H9 (cell line): ENCODE measurements around the gene RNF175. TPM values are rescaled to one million over a fixed set of nuclear protein-coding genes. Genes with fewer than 3 reads are reported as not detected.

ENCODE experiments used
- DNase-seq: peaks from one replicate; pipeline ENCODE4 v3.0.0-alpha.2; 2017
- H2AFZ ChIP-seq: one replicate; pipeline ENCODE4 v1.6.1; 2013; ENCODE audit warnings: mild to moderate bottlenecking, low read length, control low read depth, moderate library complexity
- H2AK5ac ChIP-seq: 2 replicates; pipeline ENCODE4 v1.6.1; 2013; ENCODE audit warnings: low read length, control low read depth, mixed read lengths; ENCODE audit not compliant: insufficient read length
- H2BK120ac ChIP-seq: one replicate; pipeline ENCODE4 v1.6.1; 2013; ENCODE audit warnings: low read depth, mild to moderate bottlenecking, low read length, control low read depth, inconsistent platforms; ENCODE audit not compliant: poor library complexity, severe bottlenecking
- H2BK12ac ChIP-seq: 2 replicates; pipeline ENCODE4 v1.6.1; 2013; ENCODE audit warnings: low read length, control low read depth, mixed read lengths, low read depth; ENCODE audit not compliant: insufficient read length
- H2BK15ac ChIP-seq: 2 replicates; pipeline ENCODE4 v1.6.1; 2013; ENCODE audit warnings: low read depth, low read length, control low read depth
- H2BK20ac ChIP-seq: one replicate; pipeline ENCODE4 v1.6.1; 2013; ENCODE audit warnings: low read depth, mild to moderate bottlenecking, low read length, control low read depth, inconsistent platforms; ENCODE audit not compliant: poor library complexity, severe bottlenecking
- H2BK5ac ChIP-seq: 2 replicates; pipeline ENCODE4 v1.6.1; 2013; ENCODE audit warnings: low read length, control low read depth, mixed read lengths; ENCODE audit not compliant: insufficient read length
- H3K14ac ChIP-seq: 2 replicates; pipeline ENCODE4 v1.6.1; 2013; ENCODE audit warnings: low read length, control low read depth; ENCODE audit not compliant: insufficient read depth
- H3K18ac ChIP-seq: 2 replicates; pipeline ENCODE4 v1.6.1; 2013; ENCODE audit warnings: low read depth, mild to moderate bottlenecking, mixed read lengths, low read length, control low read depth; ENCODE audit not compliant: insufficient read length
- H3K23ac ChIP-seq: 2 replicates; pipeline ENCODE4 v1.6.1; 2013; ENCODE audit warnings: low read length, control low read depth, mixed read lengths, low read depth; ENCODE audit not compliant: insufficient read length
- H3K23me2 ChIP-seq: 2 replicates; pipeline ENCODE4 v1.6.1; 2013; ENCODE audit warnings: low read depth, mild to moderate bottlenecking, mixed read lengths, low read length, control low read depth; ENCODE audit not compliant: insufficient read length, poor library complexity, severe bottlenecking
- H3K27ac ChIP-seq: 2 replicates; pipeline ENCODE4 v1.5.1; 2013; ENCODE audit warnings: low read length, control low read depth, mixed read lengths, low read depth; ENCODE audit not compliant: insufficient read length
- H3K27me3 ChIP-seq: 2 replicates; pipeline ENCODE4 v1.6.1; 2013; ENCODE audit warnings: low read length, control low read depth, inconsistent platforms; ENCODE audit not compliant: insufficient read depth
- H3K4ac ChIP-seq: 2 replicates; pipeline ENCODE4 v1.6.1; 2013; ENCODE audit warnings: low read depth, mild to moderate bottlenecking, control low read depth, inconsistent platforms, low read length, moderate library complexity
- H3K4me1 ChIP-seq: 2 replicates; pipeline ENCODE4 v1.6.1; 2013; ENCODE audit warnings: low read length, control low read depth, inconsistent platforms; ENCODE audit not compliant: insufficient read depth
- H3K4me2 ChIP-seq: 2 replicates; pipeline ENCODE4 v1.6.1; 2013; ENCODE audit warnings: low read length, control low read depth, mixed read lengths; ENCODE audit not compliant: insufficient read length, insufficient read depth
- H3K56ac ChIP-seq: 2 replicates; pipeline ENCODE4 v1.6.1; 2013; ENCODE audit warnings: low read depth, mild to moderate bottlenecking, mixed read lengths, low read length, control low read depth; ENCODE audit not compliant: insufficient read length
- H3K79me1 ChIP-seq: 2 replicates; pipeline ENCODE4 v1.6.1; 2013; ENCODE audit warnings: low read depth, mild to moderate bottlenecking, moderate library complexity, low read length, control low read depth, inconsistent platforms; ENCODE audit not compliant: insufficient read depth, poor library complexity, severe bottlenecking
- H3K79me2 ChIP-seq: 2 replicates; pipeline ENCODE4 v1.6.1; 2013; ENCODE audit warnings: low read length, control low read depth, inconsistent platforms; ENCODE audit not compliant: insufficient read depth
- H3K9ac ChIP-seq: 2 replicates; pipeline ENCODE4 v1.6.1; 2013; ENCODE audit warnings: low read length, control low read depth, mixed read lengths; ENCODE audit not compliant: insufficient read length; ENCODE audit errors: extremely low read depth
- H3K9me3 ChIP-seq: one replicate; pipeline ENCODE4 v1.6.1; 2013; ENCODE audit warnings: low read depth, low read length, inconsistent platforms; ENCODE audit not compliant: control insufficient read depth
- H3T11ph ChIP-seq: one replicate; pipeline ENCODE4 v1.6.1; 2013; ENCODE audit warnings: mild to moderate bottlenecking, low read length, control low read depth, inconsistent platforms
- H4K20me1 ChIP-seq: one replicate; pipeline ENCODE4 v1.6.1; 2013; ENCODE audit not compliant: control insufficient read depth, insufficient read length, insufficient read depth
- H4K5ac ChIP-seq: 2 replicates; pipeline ENCODE4 v1.6.1; 2013; ENCODE audit warnings: low read depth, mild to moderate bottlenecking, mixed read lengths, low read length, control low read depth; ENCODE audit not compliant: insufficient read length
- H4K8ac ChIP-seq: replicated peaks from 2 replicates; pipeline ENCODE4 v1.6.1; 2013; ENCODE audit warnings: low read length, control low read depth, mixed read lengths, low read depth; ENCODE audit not compliant: insufficient read length
- H4K91ac ChIP-seq: 2 replicates; pipeline ENCODE4 v1.6.1; 2013; ENCODE audit warnings: low read depth, mild to moderate bottlenecking, moderate library complexity, mixed read lengths, low read length, control low read depth; ENCODE audit not compliant: insufficient read length
- H3K27ac Mint-ChIP-seq, 3 experiments: 2 replicates in 2 of 3; 3 replicates in 1 of 3; pipeline ENCODE4 v1.8.0; 2020 to 2021; ENCODE audit warnings: mixed read lengths in 3 of 3, mild to moderate bottlenecking in 1 of 3, moderate library complexity in 1 of 3
- H3K27me3 Mint-ChIP-seq: 2 replicates; pipeline ENCODE4 v1.8.0; 2021; ENCODE audit warnings: low read depth, mild to moderate bottlenecking, moderate library complexity, mixed read lengths
- H3K36me3 Mint-ChIP-seq, 3 experiments: 2 replicates in 2 of 3; 3 replicates in 1 of 3; pipeline ENCODE4 v1.8.0; 2020 to 2021; ENCODE audit warnings: low read depth in 3 of 3, mixed read lengths in 3 of 3; ENCODE audit not compliant: insufficient read depth in 1 of 3
- H3K4me1 Mint-ChIP-seq, 2 experiments: 2 replicates each; pipeline ENCODE4 v1.8.0; 2020; ENCODE audit warnings: mixed read lengths in 2 of 2
- H3K4me3 Mint-ChIP-seq, 2 experiments: 2 replicates in 1 of 2; 3 replicates in 1 of 2; pipeline ENCODE4 v1.8.0; 2020 to 2021; ENCODE audit warnings: mild to moderate bottlenecking in 2 of 2, mixed read lengths in 2 of 2, moderate library complexity in 1 of 2
- H3K9me3 Mint-ChIP-seq, 2 experiments: 2 replicates in 1 of 2; 3 replicates in 1 of 2; pipeline ENCODE4 v1.8.0; 2020; ENCODE audit warnings: mild to moderate bottlenecking in 2 of 2, mixed read lengths in 2 of 2, moderate library complexity in 1 of 2
- WGBS: extraction: QIAGEN DNeasy Blood & Tissue Kit; methylation state at CpG from one replicate; pipeline ENCODE4 v1.1.7; 2013; ENCODE audit warnings: missing lambda C conversion rate, low lambda C conversion rate, mixed read lengths; ENCODE audit not compliant: insufficient read length; ENCODE audit errors: extremely low coverage; 5-methylcytosine and 5-hydroxymethylcytosine counted together
- total RNA-seq: library from RNA; stranded (reverse); gene quantifications from 2 replicates; pipeline ENCODE4 v1.2.1, GENCODE V29; 2021
- TF ChIP-seq, protein P1 (sequence below): fragments of 200-600 bp; sonication (generic); conservative IDR thresholded peaks from 3 replicates; pipeline ENCODE4 v1.8.0; 2021; ENCODE audit warnings: antibody characterized with exemption, mild to moderate bottlenecking

RNF175 gene
- total RNA-seq, 1 experiment from 2014 or later: 4.3 TPM

DNA sequence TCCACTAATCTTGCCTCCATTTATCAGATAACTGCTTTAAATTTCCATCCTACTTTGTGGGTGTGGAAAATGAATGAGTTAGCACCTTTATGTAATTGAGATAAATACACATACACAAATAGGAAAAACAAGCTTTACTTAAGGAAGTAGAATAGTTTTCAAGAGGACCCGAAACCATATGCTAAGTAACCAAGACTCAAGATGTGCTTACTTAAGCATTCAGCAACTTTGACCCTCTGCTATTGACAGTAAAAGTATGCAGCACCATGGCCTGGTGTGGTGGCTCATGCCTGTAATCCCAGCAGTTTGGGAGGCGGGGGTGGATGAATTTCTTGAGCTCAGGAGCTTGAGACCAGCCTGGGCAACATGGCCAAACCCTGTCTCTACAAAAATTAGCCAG is 29.9 kb downstream of the RNF175 start:
- no peak overlapping the region for H3T11ph ChIP-seq
- no peak overlapping the region for H3K4me2 ChIP-seq
- Mint-ChIP-seq H3K36me3 (no peaks in the 10 kb centered on the region), H3K27me3 (no peaks in the 10 kb centered on the region), H3K4me3 (no peak overlapping the region), H3K27ac (no peak overlapping the region), H3K9me3 (no peaks in the 10 kb centered on the region), H3K4me1 (peaks cover 5 to 8% of the 10 kb centered on the region in 2 experiments; a peak in 3 of 4 replicates)
- no peak overlapping the region for H3K9ac ChIP-seq
- no peak overlapping the region for H2BK5ac ChIP-seq
- H2BK15ac ChIP-seq: no peak overlapping the region
- no peak overlapping the region for H3K23ac ChIP-seq
- WGBS: no CpG with 5 or more reads among the region's 2 CpGs
- no peak for DNase-seq
- H3K27ac ChIP-seq: no peak overlapping the region
- no peaks in the 10 kb centered on the region for H3K79me2 ChIP-seq
- H4K91ac ChIP-seq: no peak overlapping the region
- no peaks in the 10 kb centered on the region for H3K27me3 ChIP-seq
- no peaks in the 10 kb centered on the region for H4K20me1 ChIP-seq
- H2AK5ac ChIP-seq: no peak overlapping the region
- no peak overlapping the region for H4K8ac ChIP-seq
- no peak overlapping the region for H4K5ac ChIP-seq
- no peak overlapping the region for H3K18ac ChIP-seq
- H3K14ac ChIP-seq: no peak overlapping the region
- no peak overlapping the region for H3K56ac ChIP-seq
- no peaks in the 10 kb centered on the region for H3K9me3 ChIP-seq
- no peaks in the 10 kb centered on the region for H3K23me2 ChIP-seq
- H3K79me1 ChIP-seq: no peaks in the 10 kb centered on the region
- H3K4ac ChIP-seq: no peak overlapping the region
- no peak overlapping the region for H2AFZ ChIP-seq
- H2BK20ac ChIP-seq: no peak overlapping the region
- TF ChIP-seq, protein P1, sequence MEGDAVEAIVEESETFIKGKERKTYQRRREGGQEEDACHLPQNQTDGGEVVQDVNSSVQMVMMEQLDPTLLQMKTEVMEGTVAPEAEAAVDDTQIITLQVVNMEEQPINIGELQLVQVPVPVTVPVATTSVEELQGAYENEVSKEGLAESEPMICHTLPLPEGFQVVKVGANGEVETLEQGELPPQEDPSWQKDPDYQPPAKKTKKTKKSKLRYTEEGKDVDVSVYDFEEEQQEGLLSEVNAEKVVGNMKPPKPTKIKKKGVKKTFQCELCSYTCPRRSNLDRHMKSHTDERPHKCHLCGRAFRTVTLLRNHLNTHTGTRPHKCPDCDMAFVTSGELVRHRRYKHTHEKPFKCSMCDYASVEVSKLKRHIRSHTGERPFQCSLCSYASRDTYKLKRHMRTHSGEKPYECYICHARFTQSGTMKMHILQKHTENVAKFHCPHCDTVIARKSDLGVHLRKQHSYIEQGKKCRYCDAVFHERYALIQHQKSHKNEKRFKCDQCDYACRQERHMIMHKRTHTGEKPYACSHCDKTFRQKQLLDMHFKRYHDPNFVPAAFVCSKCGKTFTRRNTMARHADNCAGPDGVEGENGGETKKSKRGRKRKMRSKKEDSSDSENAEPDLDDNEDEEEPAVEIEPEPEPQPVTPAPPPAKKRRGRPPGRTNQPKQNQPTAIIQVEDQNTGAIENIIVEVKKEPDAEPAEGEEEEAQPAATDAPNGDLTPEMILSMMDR: no peak
- no peak overlapping the region for H2BK120ac ChIP-seq
- no peak overlapping the region for H2BK12ac ChIP-seq
- no peaks in the 10 kb centered on the region for H3K4me1 ChIP-seq
